ENCODE results near the gene DPAGT1.
"Not testable (repeated sequence)": the region's sequence is repeated elsewhere in the genome, so short reads cannot be mapped to it uniquely, and the experiment has no call there.

DPAGT1 gene

DNA sequence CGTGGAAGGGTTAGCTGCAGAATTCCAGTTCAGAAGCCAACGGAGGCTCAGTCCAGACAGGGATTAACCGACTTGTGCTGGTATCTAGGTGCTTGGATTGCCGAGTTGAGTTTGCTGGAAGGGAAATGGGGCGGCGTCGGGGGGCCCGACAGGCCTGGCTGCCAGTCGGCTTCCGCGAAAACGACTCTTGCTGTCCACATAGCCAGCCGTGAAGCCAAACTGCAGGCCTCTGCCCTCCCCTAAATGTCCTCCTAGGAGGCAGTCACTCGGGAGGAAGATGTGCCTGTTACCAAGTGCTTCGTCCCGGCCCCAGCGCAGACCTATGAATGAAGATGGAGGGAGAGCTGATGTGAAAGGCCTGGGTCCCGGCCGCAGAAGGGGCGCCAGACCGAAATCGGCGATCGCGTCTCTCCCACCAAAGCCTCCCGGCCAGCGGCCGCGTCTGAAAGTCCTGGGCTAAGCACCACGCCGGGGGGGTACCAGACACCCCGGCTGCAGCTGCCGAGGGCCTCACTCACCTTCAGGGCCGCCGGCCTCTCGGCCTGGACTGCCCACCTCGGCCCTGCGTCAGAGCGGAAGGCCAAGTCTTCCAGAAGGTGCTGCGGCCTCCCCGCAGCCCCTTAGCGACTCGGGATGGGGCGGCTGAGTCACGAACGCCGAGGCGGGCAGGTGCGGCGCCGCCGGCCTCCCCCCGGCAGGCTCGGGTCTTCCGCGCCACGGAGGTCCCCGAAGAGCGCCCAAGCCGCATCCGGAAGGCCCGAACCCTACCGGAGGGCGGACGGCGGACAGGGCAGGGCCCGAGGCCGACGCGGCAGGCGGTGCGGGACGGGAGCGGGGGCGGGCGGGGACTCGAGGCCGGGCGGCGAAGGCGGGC lies 7.5 kb downstream of the DPAGT1 start:
- DNase-seq (ENCODE audit: low read depth), result peak; percentile 34

DNA sequence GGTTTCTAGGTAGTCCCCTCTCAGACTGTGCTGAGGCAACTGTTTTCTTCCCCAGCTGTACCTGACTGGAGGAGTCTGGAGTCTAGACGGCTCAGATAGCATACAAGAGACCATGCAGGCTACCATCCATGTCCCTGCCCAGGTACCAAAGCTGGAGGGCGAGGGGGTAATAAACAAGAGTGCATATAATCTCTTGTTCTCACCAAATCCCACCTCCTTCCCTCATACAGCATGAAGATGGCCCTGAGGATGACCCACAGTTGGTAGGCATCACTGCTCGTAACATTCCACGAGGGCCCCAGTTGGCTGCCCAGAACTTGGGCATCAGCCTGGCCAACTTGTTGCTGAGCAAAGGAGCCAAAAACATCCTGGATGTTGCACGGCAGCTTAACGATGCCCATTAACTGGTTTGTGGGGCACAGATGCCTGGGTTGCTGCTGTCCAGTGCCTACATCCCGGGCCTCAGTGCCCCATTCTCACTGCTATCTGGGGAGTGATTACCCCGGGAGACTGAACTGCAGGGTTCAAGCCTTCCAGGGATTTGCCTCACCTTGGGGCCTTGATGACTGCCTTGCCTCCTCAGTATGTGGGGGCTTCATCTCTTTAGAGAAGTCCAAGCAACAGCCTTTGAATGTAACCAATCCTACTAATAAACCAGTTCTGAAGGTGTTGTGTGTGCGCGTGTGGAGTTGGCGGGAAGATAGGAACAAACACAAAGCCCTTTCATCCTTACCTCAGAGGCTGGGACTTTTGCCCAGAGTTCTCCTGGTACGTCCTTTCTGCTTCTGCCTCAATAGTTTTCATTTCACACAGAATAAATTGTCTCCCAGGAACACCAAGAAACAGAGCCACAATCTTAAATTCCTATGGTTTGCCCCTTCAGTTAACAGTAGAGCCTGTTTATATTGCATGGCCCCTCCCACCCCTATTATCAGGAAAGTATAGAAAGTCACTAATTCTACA lies 8.5 kb downstream of the DPAGT1 start:
- peak; percentile 27 for DNase-seq (ENCODE audit: low read depth)

DNA sequence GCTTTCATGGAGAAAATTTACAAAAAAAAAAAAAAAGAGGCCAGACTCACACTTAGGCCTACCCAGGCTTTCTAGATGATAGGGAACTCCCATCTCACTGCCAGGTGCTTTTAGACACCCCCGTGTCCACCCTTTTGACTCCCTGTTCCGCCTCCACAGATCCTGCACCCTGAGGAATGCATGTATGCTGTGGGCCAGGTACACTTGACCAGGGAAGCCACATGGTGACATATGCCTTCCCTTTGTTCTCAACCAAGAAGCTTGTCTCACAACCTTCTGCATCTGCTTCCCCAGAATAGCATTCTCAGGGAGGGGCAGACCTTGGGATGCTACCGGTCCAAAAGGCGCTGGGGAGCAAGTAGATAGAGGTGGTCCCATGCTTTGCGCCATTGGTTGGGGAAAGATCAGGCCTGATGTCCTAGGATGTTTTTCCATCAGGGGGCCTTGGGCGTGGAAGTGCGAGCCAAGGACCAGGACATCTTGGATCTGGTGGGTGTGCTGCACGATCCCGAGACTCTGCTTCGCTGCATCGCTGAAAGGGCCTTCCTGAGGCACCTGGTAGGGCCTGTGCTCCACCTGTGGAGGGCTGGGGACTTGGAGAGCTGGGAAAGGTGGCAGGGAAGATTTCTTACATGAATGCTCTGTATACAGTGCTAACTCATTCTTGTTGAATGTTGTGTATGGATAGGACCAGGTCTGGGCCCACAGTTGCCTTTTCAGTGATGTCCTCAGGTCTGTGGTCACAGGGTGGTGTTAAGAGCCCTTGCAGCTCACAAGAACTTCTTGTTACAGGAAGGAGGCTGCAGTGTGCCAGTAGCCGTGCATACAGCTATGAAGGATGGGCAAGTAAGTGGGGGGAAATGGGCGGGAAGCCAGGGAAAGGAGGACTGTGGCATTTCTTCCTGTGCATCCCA lies 9.4 kb downstream of the DPAGT1 start:
- DNase-seq (ENCODE audit: low read depth), result no peak

DNA sequence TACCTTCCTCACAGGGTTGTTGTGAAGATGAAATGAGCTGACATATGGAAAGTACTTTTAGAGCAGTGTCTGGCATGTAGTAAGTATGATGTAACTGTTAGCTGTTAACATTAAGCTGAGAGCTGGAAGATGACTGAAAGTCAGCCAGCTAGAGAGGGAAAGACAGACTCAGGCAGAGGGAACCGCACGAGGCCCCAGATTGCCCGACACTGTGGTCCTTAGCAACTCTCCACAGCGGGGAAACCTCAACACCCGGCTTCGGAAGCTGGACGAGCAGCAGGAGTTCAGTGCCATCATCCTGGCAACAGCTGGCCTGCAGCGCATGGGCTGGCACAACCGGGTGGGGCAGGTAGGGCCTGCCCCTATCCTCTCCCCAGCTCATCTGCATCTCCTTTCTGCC lies 10.5 kb downstream of the DPAGT1 start:
- DNase-seq (ENCODE audit: low read depth), result peak; percentile 29

DNA sequence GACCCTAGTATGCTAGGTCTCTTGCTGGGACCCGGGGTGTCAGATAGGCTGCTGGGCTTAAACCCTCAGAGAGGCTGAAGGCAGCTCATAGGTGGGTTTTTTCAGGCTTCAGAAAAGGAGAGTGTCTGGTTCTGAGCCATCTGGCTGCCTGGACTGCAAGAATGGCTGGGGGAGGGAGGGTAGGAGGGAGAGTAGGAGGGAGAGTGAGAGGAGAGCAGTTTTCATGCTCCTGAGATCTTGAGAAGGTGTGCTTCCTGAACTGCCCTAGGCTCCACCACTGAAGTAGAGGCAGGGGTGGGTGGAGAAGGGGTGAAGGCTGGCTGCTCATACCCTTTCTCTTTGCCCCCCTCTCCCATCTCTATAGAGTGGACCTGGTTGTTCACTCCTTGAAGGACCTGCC lies 12.3 kb downstream of the DPAGT1 start:
- no peak for DNase-seq (ENCODE audit: low read depth)

DNA sequence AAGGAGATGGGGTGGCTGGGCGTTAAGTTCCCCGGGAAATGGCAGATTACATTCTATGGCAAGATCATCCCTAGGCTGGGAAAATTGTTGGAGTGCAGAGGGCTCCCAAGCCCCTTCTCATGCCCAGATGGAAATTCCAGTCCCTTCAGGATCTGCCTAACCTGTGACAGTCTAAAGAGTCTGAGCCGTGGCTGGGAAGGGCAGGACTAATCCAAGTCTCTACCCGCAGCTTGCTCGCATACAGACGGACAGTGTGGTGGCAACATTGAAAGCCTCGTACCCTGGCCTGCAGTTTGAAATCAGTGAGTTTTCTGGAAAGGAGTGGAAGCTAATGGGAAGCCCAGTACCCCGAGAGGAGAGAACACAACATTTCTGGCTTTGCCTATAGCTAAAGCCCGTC lies 13.2 kb downstream of the DPAGT1 start:
- DNase-seq (ENCODE audit: low read depth), result no peak

DNA sequence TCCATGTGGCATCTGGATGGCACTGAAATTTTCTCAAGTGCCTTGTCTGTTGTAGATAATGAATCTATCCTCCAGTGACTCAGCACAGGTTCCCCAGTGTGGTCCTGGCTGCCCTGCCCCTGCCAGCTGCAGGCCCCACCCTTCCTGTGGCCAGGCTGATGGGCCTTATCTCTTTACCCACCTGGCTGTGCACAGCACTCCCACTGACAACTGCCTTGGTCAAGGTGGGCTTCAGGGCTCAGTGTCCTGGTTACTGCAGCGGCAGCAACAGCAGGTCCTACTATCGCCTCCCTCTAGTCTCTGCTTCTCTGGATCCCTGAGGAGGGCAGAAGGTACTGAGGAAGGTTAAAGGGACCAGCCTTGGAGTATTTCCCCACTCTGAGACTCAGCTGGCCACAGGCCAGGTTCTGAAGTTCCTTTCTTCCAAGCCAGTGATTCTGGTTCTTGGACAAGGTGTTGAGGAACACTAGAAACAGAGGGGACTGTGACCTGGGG lies 13.9 kb downstream of the DPAGT1 start:
- DNase-seq (ENCODE audit: low read depth), result no peak

DNA sequence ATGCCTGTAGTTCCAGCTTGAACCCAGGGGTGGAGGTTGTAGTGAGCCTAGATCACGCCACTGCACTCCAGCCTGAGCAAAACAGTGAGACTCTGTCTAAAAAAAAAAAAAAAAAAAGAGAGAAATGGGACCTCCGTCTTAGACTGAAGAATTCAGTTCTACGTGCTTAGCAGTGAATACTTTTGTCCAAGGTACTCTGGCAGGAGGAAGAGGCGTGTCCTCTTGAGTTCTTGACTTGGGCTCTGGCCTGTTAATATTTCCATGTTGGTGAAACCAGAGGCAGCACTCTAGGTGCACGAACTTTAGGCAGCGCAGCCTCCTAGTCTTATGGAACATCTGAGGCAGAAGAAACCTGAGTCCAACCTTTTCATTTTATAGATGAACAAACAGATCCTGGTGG lies 14.5 kb downstream of the DPAGT1 start:
- no peak for DNase-seq (ENCODE audit: low read depth)

DNA sequence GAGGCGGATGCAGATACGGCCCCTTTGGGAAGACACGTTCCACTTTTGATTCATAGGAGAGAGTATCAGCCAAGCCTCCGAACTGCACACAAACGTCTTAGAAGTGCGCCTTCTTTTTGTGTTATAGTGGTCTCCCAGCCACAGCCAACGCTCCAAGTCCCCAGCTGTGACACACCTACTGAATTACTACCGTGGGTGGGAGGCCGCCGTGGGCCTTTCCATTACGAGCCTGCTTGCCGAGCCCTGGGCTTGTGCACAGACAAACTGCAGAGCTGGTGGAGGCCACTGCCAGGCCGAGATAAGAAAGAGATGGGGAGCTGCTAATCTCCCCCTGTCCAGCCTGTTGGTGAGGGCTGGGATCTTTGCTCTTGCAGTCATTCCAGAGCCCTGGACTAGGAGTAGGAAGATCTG lies 16.2 kb downstream of the DPAGT1 start:
- peak; percentile 26 for DNase-seq (ENCODE audit: low read depth)

DNA sequence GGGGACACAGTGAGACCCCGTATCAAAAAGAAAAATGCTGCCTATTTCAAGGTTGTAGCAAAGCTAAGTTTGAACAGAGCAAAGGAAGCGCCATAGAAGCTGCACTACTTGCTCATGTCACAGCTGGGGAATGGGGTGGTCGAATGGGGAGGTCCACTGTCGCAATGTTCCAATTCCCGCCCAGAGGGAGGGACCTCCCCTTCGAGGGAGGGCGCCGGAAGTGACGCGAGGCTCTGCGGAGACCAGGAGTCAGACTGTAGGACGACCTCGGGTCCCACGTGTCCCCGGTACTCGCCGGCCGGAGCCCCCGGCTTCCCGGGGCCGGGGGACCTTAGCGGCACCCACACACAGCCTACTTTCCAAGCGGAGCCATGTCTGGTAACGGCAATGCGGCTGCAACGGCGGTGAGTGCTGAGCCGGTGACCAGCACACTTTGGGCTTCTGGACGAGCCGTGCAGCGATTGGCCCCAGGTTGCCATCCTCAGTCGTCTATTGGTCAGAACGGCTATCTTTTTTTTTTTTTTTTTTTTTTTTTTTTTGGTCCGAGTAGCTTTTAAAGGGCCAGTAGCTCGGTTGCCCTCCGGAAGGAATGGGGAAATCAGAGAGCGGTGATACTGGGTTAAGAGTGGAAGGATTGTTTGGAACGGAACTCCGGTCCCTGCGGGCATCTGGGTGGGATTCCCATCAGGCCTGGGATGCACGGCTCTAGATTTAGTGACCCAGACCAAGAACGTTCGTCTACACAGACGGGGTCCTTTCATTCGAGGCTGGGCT lies 16.8 kb downstream of the DPAGT1 start, which contains the start of gene HMBS:
TSS of gene HMBS (plus strand) at position 219 of the 774 bp plus-strand sequence. CDS start at position 372, 153 bp downstream.
- peak; percentile 90 for DNase-seq (ENCODE audit: low read depth)

DNA sequence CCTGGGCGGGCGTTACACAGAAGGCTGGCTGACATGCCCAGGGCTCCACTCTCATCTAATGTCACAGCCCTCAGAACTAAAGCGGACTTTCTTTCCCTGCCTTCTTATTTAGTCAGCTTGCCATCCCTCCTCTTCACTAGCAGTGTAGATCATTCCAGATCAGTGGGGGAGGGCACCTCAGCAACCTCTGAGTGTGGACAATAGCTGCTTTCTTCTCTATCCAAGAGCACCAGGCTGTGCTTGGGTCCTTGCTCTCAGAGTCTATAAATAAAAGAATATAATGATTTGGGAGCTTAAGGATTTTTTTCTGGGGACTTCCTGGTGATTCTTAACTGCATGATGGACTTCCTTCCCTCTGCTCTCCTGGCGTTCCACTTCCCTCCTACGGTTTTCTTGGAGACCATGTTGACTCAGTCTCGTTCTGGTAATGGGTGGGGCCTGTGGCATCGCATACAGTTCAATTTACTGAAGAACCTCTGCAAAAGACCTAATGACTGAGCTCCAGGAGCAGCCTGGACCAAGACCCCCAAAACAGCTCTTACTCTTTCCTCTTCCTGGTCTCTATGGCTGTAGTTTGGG lies 19.9 kb downstream of the DPAGT1 start:
- DNase-seq (ENCODE audit: low read depth), result no peak

DNA sequence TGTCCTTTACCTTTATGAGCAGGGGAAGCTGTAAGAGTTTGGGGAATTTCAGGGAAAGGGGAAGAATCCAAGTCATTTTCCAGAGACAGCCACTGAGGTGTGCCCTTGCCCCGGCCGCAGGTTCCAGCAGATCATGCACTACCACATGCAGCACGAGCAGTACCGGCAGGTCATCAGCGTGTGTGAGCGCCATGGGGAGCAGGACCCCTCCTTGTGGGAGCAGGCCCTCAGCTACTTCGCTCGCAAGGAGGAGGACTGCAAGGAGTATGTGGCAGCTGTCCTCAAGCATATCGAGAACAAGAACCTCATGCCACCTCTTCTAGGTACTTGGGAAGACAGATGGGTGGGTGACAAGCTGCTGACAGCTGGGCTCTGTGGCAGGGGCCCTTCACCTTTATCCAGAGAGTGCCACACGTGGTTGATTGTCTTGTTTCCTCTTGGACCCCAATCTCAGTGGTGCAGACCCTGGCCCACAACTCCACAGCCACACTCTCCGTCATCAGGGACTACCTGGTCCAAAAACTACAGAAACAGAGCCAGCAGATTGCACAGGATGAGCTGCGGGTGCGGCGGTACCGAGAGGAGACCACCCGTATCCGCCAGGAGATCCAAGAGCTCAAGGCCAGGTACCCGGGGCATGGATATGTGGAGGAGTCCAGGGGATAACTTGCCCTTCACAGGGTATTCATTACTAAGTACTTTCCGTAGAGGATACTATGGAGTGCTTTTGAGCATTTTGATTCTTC lies 22.8 kb downstream of the DPAGT1 start:
- DNase-seq (ENCODE audit: low read depth), result no peak

DNA sequence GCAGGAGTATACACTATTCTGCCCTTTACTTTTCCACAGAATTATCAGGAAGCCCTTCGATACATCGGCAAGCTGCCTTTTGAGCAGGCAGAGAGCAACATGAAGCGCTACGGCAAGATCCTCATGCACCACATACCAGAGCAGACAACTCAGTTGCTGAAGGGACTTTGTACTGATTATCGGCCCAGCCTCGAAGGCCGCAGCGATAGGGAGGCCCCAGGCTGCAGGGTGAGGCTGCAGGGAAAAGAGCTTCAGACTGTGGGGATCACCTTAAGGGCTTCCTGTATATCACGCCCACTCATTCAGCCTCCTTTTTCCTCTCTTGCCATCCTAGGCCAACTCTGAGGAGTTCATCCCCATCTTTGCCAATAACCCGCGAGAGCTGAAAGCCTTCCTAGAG lies 23.8 kb downstream of the DPAGT1 start:
- no peak for DNase-seq (ENCODE audit: low read depth)

DNA sequence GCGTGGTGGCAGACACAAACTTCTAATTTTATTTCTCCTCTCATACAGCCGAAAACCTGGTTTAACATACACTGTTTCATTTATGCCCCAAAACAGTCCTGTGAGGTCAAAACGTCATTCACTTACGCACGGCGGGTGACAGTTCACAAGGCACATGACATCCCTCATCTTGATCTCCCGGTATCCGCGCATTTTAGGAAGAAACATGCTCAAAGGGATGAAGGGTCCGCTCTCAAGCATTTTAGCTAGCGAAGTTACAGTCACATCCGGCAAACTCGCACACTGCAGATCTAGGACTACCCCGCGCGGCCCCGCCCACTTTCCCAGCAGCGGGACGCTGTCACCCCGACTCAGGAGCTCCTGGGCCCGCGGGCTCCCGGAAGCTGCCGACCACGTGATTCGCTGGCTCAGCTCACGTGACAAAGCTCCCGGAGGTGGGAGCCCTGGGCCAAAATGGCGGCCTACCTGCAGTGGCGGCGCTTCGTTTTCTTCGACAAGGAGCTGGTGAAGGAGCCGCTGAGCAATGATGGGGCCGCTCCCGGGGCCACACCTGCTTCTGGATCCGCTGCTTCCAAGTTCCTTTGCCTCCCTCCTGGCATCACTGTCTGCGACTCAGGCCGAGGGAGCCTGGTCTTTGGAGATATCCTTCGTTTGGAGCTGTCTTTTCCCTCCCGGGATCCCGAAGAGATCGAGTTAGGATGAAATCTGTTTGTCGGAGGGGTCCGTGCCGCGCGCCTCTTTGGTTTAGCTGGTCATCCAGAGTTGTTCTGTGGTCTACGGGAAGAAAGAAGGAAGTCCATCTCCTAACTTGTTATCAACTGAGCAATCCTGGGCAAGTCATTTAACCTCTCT lies 34.1 kb downstream of the DPAGT1 start, which contains the start of gene VPS11:
TSS of gene VPS11 (plus strand) at position 448 of the 852 bp plus-strand sequence. CDS start at position 454, 6 bp downstream.
- DNase-seq (ENCODE audit: low read depth), result peak; percentile 90

DNA sequence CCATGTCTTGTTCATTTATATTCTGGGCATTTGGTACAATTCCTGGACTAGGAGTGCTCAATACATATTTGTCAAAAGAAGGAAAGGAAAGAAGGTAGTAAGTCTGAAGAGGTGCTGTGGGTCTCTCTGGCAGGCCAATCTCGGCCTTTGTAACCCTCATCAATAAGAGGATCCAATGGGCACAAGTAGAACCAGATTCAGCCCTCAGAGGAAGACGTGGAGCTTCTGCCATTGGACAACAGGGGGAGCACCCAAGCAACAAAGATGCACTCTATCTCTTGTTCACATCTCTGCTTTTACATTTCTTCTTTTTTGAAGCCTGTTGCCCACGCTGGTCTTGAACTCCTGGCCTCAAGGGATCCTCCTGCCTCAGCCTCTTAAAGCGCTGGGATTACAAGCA lies 36.3 kb downstream of the DPAGT1 start:
- peak; percentile 38 for DNase-seq (ENCODE audit: low read depth)

DNA sequence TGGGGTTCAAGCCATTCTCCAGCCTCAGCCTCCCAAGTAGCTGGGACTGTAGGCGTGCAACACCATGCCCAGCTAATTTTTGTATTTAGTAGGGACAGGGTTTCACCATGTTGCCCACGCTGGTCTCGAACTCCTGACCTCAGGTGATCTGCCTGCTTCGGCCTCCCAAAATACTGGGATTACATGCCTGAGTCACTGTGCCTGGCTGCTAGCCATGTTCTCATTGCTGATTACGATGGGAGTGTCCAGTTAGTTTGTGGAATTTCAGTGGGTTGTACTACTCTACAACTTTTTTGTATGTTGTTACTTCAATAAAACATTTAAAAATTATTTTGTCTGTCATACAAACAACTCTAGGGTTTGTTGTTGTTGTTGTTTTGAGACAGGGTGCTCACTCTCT lies 38.9 kb downstream of the DPAGT1 start:
- peak; percentile 73 for DNase-seq (ENCODE audit: low read depth)

DNA sequence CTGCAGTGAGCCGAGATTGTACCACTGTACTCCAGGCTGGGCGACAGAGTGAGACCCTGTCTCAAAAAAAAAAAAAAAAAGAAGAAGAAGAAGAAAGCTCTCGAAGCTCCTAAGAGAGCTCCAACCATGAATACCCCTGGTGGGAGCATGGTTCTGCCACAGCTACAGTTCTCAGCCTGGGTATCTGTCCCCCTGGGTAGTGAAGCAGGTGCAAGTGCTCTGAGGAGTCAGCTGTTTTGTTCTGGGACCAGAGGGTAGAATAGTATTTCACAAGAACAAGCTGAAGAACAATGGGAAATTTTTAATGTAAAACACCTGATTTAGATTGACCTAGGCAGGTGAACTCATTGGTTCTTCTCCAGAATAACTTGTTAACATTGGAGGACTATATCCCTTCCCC lies 40.4 kb downstream of the DPAGT1 start:
- DNase-seq (ENCODE audit: low read depth), result no peak

DNA sequence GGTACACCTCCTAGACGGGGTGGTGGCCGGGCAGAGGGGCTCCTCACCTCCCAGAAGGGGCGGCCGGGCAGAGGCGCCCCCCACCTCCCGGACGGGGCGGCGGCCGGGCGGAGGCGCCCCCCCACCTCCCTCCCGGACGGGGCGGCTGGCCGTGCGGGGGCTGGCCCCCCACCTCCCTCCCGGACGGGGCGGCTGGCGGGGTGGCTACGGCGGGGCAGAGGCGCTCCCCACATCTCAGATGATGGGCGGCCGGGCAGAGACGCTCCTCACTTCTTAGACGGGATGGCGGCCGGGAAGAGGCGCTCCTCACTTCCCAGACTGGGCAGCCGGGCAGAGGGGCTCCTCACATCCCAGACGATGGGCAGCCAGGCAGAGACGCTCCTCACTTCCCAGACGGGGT lies 42.5 kb downstream of the DPAGT1 start:
- not testable (repeated sequence) for DNase-seq (ENCODE audit: low read depth)
